GM20000 (cell line): Measurements from ENCODE around the gene MAPK4.

ENCODE experiments used
- DNase-seq: peaks from one replicate; pipeline ENCODE4 v3.0.0; 2012; ENCODE audit warnings: low spot score
- TF ChIP-seq, protein P1 (sequence below): IDR thresholded peaks from 2 replicates; pipeline ENCODE4 v1.5.1; 2012; ENCODE audit warnings: mild to moderate bottlenecking, control low read depth; ENCODE audit errors: extremely low read depth, missing control alignments

MAPK4 gene

DNA sequence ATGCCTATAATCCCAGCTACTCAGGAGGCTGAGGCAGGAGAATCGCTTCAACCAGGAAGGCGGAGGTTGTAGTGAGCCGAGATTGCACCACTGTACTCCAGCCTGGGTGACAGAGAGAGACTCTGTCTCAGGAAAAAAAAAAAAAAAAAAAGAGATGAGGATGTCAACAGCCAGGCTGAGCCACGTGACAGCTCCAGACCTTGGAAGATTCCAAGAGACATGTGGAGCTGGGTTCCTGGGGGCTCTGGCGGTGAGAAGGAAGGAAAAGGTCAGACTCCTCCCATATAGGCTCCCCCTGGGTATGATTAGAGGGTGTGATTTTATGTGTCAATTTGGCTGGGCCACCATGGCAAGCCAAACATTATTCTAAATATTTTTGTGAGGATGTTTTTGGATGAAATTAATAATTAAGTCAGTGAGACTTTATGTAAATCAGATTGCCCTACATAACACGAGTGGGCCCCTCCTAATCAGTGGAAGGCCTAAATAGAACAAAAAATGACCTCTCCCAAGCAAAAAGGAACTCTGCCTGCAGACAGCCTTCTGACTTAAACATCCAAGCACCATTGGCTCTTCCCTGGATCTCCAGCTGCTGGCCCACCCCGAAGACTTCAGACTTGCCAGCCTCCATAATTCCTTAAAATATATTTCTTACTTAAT, 178.3 kb downstream of the MAPK4 start:
- TF ChIP-seq, protein P1, sequence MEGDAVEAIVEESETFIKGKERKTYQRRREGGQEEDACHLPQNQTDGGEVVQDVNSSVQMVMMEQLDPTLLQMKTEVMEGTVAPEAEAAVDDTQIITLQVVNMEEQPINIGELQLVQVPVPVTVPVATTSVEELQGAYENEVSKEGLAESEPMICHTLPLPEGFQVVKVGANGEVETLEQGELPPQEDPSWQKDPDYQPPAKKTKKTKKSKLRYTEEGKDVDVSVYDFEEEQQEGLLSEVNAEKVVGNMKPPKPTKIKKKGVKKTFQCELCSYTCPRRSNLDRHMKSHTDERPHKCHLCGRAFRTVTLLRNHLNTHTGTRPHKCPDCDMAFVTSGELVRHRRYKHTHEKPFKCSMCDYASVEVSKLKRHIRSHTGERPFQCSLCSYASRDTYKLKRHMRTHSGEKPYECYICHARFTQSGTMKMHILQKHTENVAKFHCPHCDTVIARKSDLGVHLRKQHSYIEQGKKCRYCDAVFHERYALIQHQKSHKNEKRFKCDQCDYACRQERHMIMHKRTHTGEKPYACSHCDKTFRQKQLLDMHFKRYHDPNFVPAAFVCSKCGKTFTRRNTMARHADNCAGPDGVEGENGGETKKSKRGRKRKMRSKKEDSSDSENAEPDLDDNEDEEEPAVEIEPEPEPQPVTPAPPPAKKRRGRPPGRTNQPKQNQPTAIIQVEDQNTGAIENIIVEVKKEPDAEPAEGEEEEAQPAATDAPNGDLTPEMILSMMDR, result no peak
- no peak for DNase-seq

DNA sequence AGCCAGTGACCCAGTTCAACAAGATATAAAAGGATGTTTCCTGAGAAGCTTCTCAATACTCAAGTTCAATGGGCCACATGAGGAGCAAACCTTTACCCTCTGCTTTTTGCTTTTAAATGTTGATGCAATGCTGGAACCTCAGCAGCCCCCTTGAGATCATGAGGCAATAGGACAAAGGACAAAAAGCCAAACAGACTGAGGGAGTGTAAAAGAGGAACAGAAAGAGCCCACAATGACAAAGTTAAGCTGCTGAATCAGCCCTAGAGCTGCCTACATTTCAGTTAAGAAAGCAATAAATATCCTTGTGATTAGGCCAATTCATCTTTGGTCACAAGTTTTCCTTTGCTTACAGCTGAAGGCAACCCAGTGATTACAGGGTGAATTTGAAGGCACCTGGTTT, 183.1 kb downstream of the MAPK4 start:
- DNase-seq, result no peak
- TF ChIP-seq, protein P1, result no peak

DNA sequence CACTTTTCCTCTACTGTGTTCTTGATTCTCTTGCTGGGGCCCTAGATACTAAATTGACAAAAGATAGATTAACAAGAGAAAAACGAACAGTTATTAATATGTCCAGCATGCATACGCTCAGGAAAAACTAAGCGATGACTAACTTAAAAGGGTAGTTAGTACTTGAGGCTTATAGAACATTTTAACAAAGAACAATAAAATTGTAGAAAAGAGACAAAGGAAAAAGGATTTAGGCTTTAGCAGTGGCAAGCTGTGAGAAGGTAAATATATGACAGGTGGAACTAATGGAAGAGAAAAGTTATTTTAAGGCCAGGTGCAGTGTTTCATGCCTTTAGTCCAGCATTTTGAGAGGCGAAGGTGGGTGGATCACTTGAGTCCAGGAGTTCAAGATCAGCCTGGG, 184.4 kb downstream of the MAPK4 start:
- no peak for DNase-seq
- TF ChIP-seq, protein P1, result no peak

DNA sequence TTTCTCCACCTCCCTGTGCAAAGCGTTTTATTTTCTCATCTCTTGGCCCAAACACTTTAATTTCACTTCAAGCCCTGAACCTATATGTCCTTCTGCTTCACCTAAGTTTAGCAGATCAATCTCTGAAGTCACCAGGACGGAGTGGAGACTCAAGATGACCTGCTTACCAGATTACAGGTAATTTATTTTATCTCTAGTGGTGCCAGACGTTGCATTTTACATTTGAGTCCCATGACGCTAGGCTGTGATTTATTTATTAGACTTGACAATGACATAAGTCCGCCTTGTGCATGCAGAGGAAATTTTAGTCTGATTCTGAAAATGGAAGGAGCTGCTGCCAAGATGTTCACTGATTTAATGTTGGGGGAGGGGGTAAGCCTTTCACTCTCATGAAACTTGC, 186.1 kb downstream of the MAPK4 start:
- TF ChIP-seq, protein P1, result no peak
- DNase-seq, result no peak

DNA sequence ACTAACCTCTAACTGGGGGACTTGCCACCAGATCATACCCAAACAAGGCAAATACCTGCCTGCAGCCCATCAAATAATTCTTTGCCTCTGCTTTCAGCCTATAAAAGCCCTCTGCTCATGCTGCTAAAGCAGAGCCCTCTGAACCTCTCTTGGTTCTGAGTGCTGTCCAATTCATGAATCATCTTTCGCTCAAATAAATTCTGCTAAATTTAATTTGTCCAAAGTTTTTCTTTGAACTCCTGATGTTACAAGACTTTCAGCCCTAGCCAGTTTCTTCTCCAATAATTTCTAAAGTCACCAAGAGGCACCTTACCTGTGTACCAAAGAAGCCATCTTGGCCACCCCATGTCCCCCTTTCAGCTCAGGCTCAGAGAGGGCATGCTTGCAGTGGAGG, 188.0 kb downstream of the MAPK4 start:
- TF ChIP-seq, protein P1, result no peak
- no peak for DNase-seq

DNA sequence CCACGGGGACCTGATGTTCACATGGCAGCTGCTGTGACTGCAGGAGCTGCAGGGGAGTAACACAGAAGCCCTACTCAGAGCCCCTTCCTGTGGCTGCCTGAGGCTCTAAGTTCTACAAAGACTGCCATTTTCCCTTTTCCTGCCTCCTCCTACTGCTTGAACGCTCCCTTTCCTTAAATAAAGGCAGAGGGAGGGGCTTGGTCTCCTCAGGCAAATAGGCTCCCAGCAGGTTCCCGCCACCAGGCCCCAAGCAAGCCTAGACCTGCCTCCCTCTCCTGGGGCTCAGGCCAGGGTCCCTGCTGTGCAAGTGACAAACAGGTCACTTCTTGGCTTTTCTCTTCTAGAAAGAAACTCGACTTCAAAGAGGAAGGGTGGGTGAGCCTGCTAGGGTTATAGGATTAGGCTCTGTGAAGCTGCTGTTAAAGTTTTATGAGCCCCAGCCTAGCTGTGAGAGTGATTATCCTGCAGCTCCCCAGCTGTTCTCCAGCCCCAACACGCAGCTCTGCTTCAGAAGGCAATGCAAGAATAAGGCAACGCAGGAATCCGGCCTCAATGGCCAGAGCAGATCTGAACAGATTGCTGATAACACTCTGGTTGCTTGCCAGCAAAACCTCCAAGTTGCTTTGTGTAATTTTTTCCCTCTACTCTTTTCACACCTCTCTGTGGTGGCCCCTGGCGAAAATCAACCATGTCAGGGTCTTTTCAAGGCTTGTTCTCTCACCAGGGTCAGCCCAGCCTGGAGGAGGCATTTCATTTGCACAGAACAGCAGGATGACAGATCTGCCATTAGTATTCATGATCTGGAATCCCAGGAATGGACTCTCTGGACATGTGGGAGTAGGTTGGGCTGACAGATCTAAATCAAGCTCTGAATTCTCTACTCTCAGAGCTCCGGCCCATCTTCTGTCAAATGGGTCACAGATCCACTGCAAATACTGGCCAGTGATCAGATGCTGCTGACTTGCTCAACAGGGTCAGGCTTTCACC, 188.6 kb downstream of the MAPK4 start:
- TF ChIP-seq, protein P1, result no peak
- DNase-seq, result no peak

DNA sequence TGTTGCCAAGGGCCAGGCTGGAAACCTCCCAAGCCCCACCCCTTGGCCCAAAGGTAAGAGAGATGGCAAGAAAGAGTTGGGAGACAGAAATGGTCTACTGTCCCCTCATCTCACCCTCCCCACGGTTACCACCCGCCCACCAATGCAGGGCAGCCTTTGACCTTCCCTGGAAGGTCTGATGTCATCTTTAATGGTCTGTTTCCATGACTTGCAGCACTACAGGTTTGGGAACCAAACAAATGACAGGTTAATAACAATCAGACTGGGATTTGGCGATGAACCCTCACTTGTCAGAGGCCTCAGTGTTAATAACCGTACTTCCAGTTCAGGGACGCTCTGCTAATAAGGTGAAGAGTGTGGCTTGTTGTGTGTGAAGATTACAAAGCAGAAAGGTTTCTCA, 189.5 kb downstream of the MAPK4 start:
- TF ChIP-seq, protein P1, result no peak
- DNase-seq, result no peak
